GM12878 (cell line): ENCODE data around the gene DCTPP1. TPM values are rescaled to one million over a fixed set of nuclear protein-coding genes. Genes with fewer than 3 reads are reported as not detected.

Experiments
- ATAC-seq: fragments of 200-7000 bp; cut with Tn5 transposase; 3 replicates; pipeline ENCODE4 v1.9.1; 2020; ENCODE audit warnings: mild to moderate bottlenecking, moderate library complexity
- BruUV-seq: library from RNA; stranded (reverse); fragments of 400-500 nt; replicated peaks from 2 replicates; lab custom pipeline; 2021; lab: Mats Ljungman, UMichigan
- CTCF ChIA-PET: fragments of 300-600 bp; sonication (Branson Sonifier 250); formaldehyde crosslinking; extraction: SDS; loops from one replicate; lab custom pipeline; 2021; ENCODE audit warnings: inconsistent platforms; lab: Yijun Ruan, JAX
- POLR2A ChIA-PET: fragments of 350-600 bp; formaldehyde crosslinking; extraction: SDS; loops from one replicate; lab custom pipeline; 2021; ENCODE audit warnings: inconsistent platforms; lab: Charles Lee
- RAD21 ChIA-PET: fragments of 300-600 bp; sonication (Branson Sonifier 250); formaldehyde crosslinking; loops from one replicate; lab custom pipeline; 2023; ENCODE audit warnings: antibody characterized with exemption; ENCODE audit not compliant: unreplicated experiment; lab: Charles Lee
- SMC1A ChIA-PET: fragments of 300-600 bp; sonication (Branson Sonifier 250); formaldehyde crosslinking; loops from one replicate; lab custom pipeline; 2023; ENCODE audit not compliant: unreplicated experiment, uncharacterized antibody; lab: Charles Lee
- DNase-seq: peaks from one replicate; pipeline ENCODE4 v3.0.0-alpha.2; 2011; ENCODE audit warnings: low read depth, low spot score
- FAIRE-seq: peaks from 3 replicates; lab custom pipeline; 2011; peaks lifted over from hg19 to GRCh38; lab: Jason Lieb, UNC
- H2AFZ ChIP-seq: 2 replicates; pipeline ENCODE4 v1.6.0; 2011; ENCODE audit warnings: low read depth, low read length, control low read depth; ENCODE audit not compliant: control insufficient read depth
- H3K27ac ChIP-seq: 2 replicates; pipeline ENCODE4 v1.5.1; 2011; ENCODE audit warnings: control low read depth; ENCODE audit not compliant: control insufficient read depth, insufficient read depth
- H3K27me3 ChIP-seq, 2 experiments: replicated peaks in 1 of 2; 2 replicates each; pipeline versions ENCODE4 v1.6.0 to v1.6.1; 2011; ENCODE audit warnings: low read length in 1 of 2; ENCODE audit not compliant: control insufficient read depth in 2 of 2, insufficient read depth in 2 of 2
- H3K36me3 ChIP-seq, 2 experiments: 2 replicates each; pipeline ENCODE4 v1.5.1; 2011; ENCODE audit warnings: low read length in 1 of 2; ENCODE audit not compliant: control insufficient read depth in 2 of 2, insufficient read depth in 2 of 2
- H3K4me1 ChIP-seq: 2 replicates; pipeline ENCODE4 v1.6.1; 2011; ENCODE audit warnings: mild to moderate bottlenecking, low read length, moderate library complexity, mixed read lengths; ENCODE audit not compliant: control insufficient read depth, insufficient read depth
- H3K4me2 ChIP-seq: 2 replicates; pipeline ENCODE4 v1.6.0; 2011; ENCODE audit warnings: control low read depth; ENCODE audit not compliant: control insufficient read depth, insufficient read depth
- H3K4me3 ChIP-seq: fragments of 200-600 bp; sonication (generic); 2 replicates; pipeline ENCODE4 v1.5.1; 2016
- H3K79me2 ChIP-seq: 2 replicates; pipeline ENCODE4 v1.6.0; 2011; ENCODE audit warnings: low read length; ENCODE audit not compliant: control insufficient read depth, insufficient read depth
- H3K9ac ChIP-seq: 2 replicates; pipeline ENCODE4 v1.8.0; 2011; ENCODE audit warnings: low read length, control low read depth, mixed read lengths; ENCODE audit not compliant: control insufficient read depth, insufficient read depth
- H3K9me3 ChIP-seq: replicated peaks from 3 replicates; pipeline ENCODE4 v1.5.1; 2011; ENCODE audit warnings: mild to moderate bottlenecking, low read length; ENCODE audit not compliant: control insufficient read depth, insufficient read depth
- H4K20me1 ChIP-seq: 2 replicates; pipeline ENCODE4 v1.6.0; 2011; ENCODE audit not compliant: control insufficient read depth, insufficient read depth
- MTA2 ChIP-seq: fragments of 450-650 bp; IDR thresholded peaks from 2 replicates; pipeline ENCODE4 v1.6.1; 2016; ENCODE audit warnings: low read depth, mild to moderate bottlenecking, moderate library complexity
- NFXL1 ChIP-seq: fragments of 450-650 bp; IDR thresholded peaks from 2 replicates; pipeline ENCODE4 v1.6.1; 2017; ENCODE audit warnings: antibody characterized with exemption, mild to moderate bottlenecking, borderline replicate concordance
- YY1 ChIP-seq: IDR thresholded peaks from 2 replicates; pipeline ENCODE4 v1.6.1; 2011; ENCODE audit warnings: low read depth, mild to moderate bottlenecking, low read length
- WGBS: methylation state at CpG from one replicate; pipeline ENCODE4 v1.1.6; 2016; ENCODE audit warnings: low lambda C conversion rate; ENCODE audit not compliant: insufficient replicate concordance, insufficient coverage; ENCODE audit errors: missing lambda C conversion rate; 5-methylcytosine and 5-hydroxymethylcytosine counted together
- in situ Hi-C: fragments of 300-500 bp; cut with MboI; formaldehyde crosslinking; loops from 9 replicates; pipeline ENCODE4 v1.14.3; 2018; ENCODE audit warnings: mixed read lengths
- intact Hi-C: fragments of 100-400 bp; cut with micrococcal nuclease; formaldehyde crosslinking; loops from one replicate; pipeline ENCODE4 v1.14.2; 2022; ENCODE audit not compliant: unreplicated experiment
- polyA plus RNA-seq, 11 experiments: library from polyadenylated mRNA; depleted of rRNA in 4 of 11; unstranded in 6 of 11; stranded (reverse) in 5 of 11; fragments of >200 nt; fragmentation: Nextera tagmentation in 4 of 11; fragmentation: Illumina TruSeq in 1 of 11; extraction: Ambion mirVana in 4 of 11; extraction: Trizol in 1 of 11; gene quantifications; 1 replicate in 1 of 11; 2 replicates in 10 of 11; pipeline versions ENCODE4 v1.2.1 to v1.2.3, GENCODE V29; 2011 to 2016; ENCODE audit warnings: inconsistent platforms in 2 of 11, missing spikeins in 2 of 11, low read depth in 1 of 11
- total RNA-seq, 4 experiments: library from RNA; depleted of rRNA in 3 of 4; stranded (reverse); fragments of >200 nt in 3 of 4; fragmentation: Illumina TruSeq in 1 of 4; extraction: Trizol in 1 of 4; gene quantifications; 2 replicates each; pipeline versions ENCODE4 v1.2.1 to v1.2.3, GENCODE V29; 2013 to 2021
- TF ChIP-seq, protein P1 (sequence below): fragments of 450-650 bp; IDR thresholded peaks from 2 replicates; pipeline ENCODE4 v1.6.1; 2016; ENCODE audit warnings: mild to moderate bottlenecking, moderate library complexity, borderline replicate concordance
- TF ChIP-seq, protein P2 (sequence below): IDR thresholded peaks from 2 replicates; pipeline ENCODE4 v1.6.1; 2012; ENCODE audit warnings: low read depth, low read length, improper control_type of control experiment

Gene DCTPP1
- total and polyA plus RNA-seq, 10 of the 15 experiments (the other 5 are each of a cell fraction or from before 2014, with no cell fraction given): 72.1 to 266 (median 157) TPM

DNA sequence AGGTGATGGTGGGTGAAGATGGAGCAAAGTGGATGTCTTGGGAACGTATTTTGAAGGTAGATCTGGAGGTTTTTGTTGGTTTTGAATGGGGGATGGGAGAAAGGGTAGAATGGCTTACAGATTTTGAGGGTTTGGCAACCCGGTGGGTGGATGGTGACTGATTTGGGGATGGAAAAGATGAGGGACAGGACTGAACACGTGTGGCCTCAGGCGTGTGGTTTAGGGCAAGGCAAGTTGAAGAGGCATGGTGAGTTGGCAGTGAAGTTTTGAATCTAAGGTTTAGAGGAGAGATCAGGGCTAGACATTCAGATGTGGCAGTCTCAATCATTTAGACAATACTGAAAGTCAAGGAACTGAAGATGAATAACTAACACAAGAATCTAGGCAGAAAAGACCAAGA lies 5.0 kb upstream of the DCTPP1 start:
- Histone ChIP-seq H3K4me2 (no peak overlapping the region), H3K27me3 (no peaks in the 10 kb centered on the region), H3K4me1 (peaks cover 16% of the 10 kb centered on the region), H3K9ac (no peak overlapping the region), H2AFZ (no peak overlapping the region), H3K9me3 (no peaks in the 10 kb centered on the region), H3K79me2 (peaks cover 2% of the 10 kb centered on the region), H3K27ac (no peak overlapping the region), H3K36me3 (no peaks in the 10 kb centered on the region), H3K4me3 (no peak overlapping the region), H4K20me1 (no peaks in the 10 kb centered on the region)
- ATAC-seq (no peak), FAIRE-seq (no peak), DNase-seq (no peak)
- POLR2A ChIA-PET: interaction anchor here (0.6 to 1.3 kb wide), 5 partner anchors 14 to 328 kb away, joined by 3 to 4 read pairs (median 3); no protein-coding TSS in a partner anchor
- CTCF ChIA-PET: interaction anchor here (0.9 kb wide), 1 partner anchor 101 kb away, joined by 3 read pairs; no protein-coding TSS in a partner anchor
- RAD21 ChIA-PET: interaction anchor here (1.6 kb wide), 1 partner anchor 101 kb away, joined by 5 read pairs; the partner anchor contains the start of gene ZNF747
- intact Hi-C loops: no loop called here
- WGBS: 47% methylated on average over 4 of the region's 4 CpGs
- BruUV-seq: no TSS peak
- in situ Hi-C loops: no loop called here
- SMC1A ChIA-PET: no interaction called here
- TF ChIP-seq, protein P1, sequence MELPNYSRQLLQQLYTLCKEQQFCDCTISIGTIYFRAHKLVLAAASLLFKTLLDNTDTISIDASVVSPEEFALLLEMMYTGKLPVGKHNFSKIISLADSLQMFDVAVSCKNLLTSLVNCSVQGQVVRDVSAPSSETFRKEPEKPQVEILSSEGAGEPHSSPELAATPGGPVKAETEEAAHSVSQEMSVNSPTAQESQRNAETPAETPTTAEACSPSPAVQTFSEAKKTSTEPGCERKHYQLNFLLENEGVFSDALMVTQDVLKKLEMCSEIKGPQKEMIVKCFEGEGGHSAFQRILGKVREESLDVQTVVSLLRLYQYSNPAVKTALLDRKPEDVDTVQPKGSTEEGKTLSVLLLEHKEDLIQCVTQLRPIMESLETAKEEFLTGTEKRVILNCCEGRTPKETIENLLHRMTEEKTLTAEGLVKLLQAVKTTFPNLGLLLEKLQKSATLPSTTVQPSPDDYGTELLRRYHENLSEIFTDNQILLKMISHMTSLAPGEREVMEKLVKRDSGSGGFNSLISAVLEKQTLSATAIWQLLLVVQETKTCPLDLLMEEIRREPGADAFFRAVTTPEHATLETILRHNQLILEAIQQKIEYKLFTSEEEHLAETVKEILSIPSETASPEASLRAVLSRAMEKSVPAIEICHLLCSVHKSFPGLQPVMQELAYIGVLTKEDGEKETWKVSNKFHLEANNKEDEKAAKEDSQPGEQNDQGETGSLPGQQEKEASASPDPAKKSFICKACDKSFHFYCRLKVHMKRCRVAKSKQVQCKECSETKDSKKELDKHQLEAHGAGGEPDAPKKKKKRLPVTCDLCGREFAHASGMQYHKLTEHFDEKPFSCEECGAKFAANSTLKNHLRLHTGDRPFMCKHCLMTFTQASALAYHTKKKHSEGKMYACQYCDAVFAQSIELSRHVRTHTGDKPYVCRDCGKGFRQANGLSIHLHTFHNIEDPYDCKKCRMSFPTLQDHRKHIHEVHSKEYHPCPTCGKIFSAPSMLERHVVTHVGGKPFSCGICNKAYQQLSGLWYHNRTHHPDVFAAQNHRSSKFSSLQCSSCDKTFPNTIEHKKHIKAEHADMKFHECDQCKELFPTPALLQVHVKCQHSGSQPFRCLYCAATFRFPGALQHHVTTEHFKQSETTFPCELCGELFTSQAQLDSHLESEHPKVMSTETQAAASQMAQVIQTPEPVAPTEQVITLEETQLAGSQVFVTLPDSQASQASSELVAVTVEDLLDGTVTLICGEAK: no peak
- no peak for TF ChIP-seq MTA2
- TF ChIP-seq, protein P2, sequence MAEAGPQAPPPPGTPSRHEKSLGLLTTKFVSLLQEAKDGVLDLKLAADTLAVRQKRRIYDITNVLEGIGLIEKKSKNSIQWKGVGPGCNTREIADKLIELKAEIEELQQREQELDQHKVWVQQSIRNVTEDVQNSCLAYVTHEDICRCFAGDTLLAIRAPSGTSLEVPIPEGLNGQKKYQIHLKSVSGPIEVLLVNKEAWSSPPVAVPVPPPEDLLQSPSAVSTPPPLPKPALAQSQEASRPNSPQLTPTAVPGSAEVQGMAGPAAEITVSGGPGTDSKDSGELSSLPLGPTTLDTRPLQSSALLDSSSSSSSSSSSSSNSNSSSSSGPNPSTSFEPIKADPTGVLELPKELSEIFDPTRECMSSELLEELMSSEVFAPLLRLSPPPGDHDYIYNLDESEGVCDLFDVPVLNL: no peak
- TF ChIP-seq YY1: no peak
- no peak for TF ChIP-seq NFXL1
- TF ChIP-seq, all 136 proteins: peak for 0
